ENCODE data around the gene TCFL5.

The TCFL5 gene

GRCh38 chr20:62890444-62890843 lies 28.8 kb upstream of the TCFL5 start:
- DNase-seq (ENCODE audit: low spot score in 2 of 2) = no peak
- in situ Hi-C loops (cut with MboI; ENCODE audit: low sequenced_read_pairs) = no loop called here
- Histone ChIP-seq H3K36me3 (replicated peaks) (peaks cover 84% of the 10 kb centered on the region), H3K27me3 (ENCODE audit: low read depth) (no peaks in the 10 kb centered on the region), H3K4me1 (no peaks in the 10 kb centered on the region), H3K9me3 (no peaks in the 10 kb centered on the region), H3K4me3 (no peak overlapping the region)

- Histone ChIP-seq H3K36me3 (replicated peaks) (peaks cover 79% of the 10 kb centered on the region), H3K4me1 (no peaks in the 10 kb centered on the region)
- in situ Hi-C loops (cut with MboI; ENCODE audit: low sequenced_read_pairs) = no loop called here
These were observed 28.2 kb upstream of the TCFL5 start for GRCh38 chr20:62889871-62890270.

GRCh38 chr20:62889411-62889810 lies 27.8 kb upstream of the TCFL5 start:
- H3K27me3 ChIP-seq (ENCODE audit: low read depth) = no peaks in the 10 kb centered on the region
- no peaks in the 10 kb centered on the region for H3K9me3 ChIP-seq
- H3K4me1 ChIP-seq = no peaks in the 10 kb centered on the region
- in situ Hi-C loops (cut with MboI; ENCODE audit: low sequenced_read_pairs) = no loop called here
- no peak for DNase-seq (ENCODE audit: low spot score in 2 of 2)
- H3K36me3 ChIP-seq (replicated peaks) = peaks cover 74% of the 10 kb centered on the region
- no peak overlapping the region for H3K4me3 ChIP-seq

More at GRCh38 chr20:62889871-62890270, 28.2 kb upstream of the TCFL5 start:
- no peak for DNase-seq (ENCODE audit: low spot score in 2 of 2)
- no peak overlapping the region for H3K4me3 ChIP-seq
- H3K27me3 ChIP-seq (ENCODE audit: low read depth) = no peaks in the 10 kb centered on the region
- H3K9me3 ChIP-seq = no peaks in the 10 kb centered on the region

- Histone ChIP-seq H3K9me3 (no peaks in the 10 kb centered on the region), H3K36me3 (replicated peaks) (peaks cover 69% of the 10 kb centered on the region), H3K4me3 (no peak overlapping the region), H3K4me1 (no peaks in the 10 kb centered on the region), H3K27me3 (ENCODE audit: low read depth) (no peaks in the 10 kb centered on the region)
- DNase-seq (ENCODE audit: low spot score in 2 of 2) = no peak
- in situ Hi-C loops (cut with MboI; ENCODE audit: low sequenced_read_pairs) = no loop called here
These were observed 27.3 kb upstream of the TCFL5 start for GRCh38 chr20:62888910-62889309.

GRCh38 chr20:62888406-62888805 lies 26.8 kb upstream of the TCFL5 start:
- in situ Hi-C loops (cut with MboI; ENCODE audit: low sequenced_read_pairs) = no loop called here
- H3K36me3 ChIP-seq (replicated peaks) = peaks cover 64% of the 10 kb centered on the region

GRCh38 chr20:62887860-62888239 lies 26.2 kb upstream of the TCFL5 start:
- H3K27me3 ChIP-seq (ENCODE audit: low read depth) = no peaks in the 10 kb centered on the region
- no peak overlapping the region for H3K4me3 ChIP-seq
- peaks cover 60% of the 10 kb centered on the region for H3K36me3 ChIP-seq (replicated peaks)
- H3K9me3 ChIP-seq = no peaks in the 10 kb centered on the region
- no peaks in the 10 kb centered on the region for H3K4me1 ChIP-seq
- no peak for DNase-seq (ENCODE audit: low spot score in 2 of 2)
- in situ Hi-C loops (cut with MboI; ENCODE audit: low sequenced_read_pairs) = no loop called here

More at GRCh38 chr20:62888406-62888805, 26.8 kb upstream of the TCFL5 start:
- DNase-seq (ENCODE audit: low spot score in 2 of 2) = no peak
- no peak overlapping the region for H3K4me3 ChIP-seq
- H3K27me3 ChIP-seq (ENCODE audit: low read depth) = no peaks in the 10 kb centered on the region
- H3K4me1 ChIP-seq = no peaks in the 10 kb centered on the region
- H3K9me3 ChIP-seq = no peaks in the 10 kb centered on the region

- Histone ChIP-seq H3K9me3 (no peaks in the 10 kb centered on the region), H3K4me1 (no peaks in the 10 kb centered on the region), H3K27me3 (ENCODE audit: low read depth) (no peaks in the 10 kb centered on the region), H3K4me3 (no peak overlapping the region), H3K36me3 (replicated peaks) (peaks cover 55% of the 10 kb centered on the region)
- in situ Hi-C loops (cut with MboI; ENCODE audit: low sequenced_read_pairs) = no loop called here
- no peak for DNase-seq (ENCODE audit: low spot score in 2 of 2)
These were observed 25.7 kb upstream of the TCFL5 start for GRCh38 chr20:62887152-62887859.

- in situ Hi-C loops (cut with MboI; ENCODE audit: low sequenced_read_pairs) = no loop called here
- DNase-seq (ENCODE audit: low spot score in 2 of 2) = no peak
These were observed 25.1 kb upstream of the TCFL5 start for GRCh38 chr20:62886709-62887058.

GRCh38 chr20:62885896-62886708 lies 24.5 kb upstream of the TCFL5 start:
- in situ Hi-C loops (cut with MboI; ENCODE audit: low sequenced_read_pairs) = no loop called here
- Histone ChIP-seq H3K9me3 (no peaks in the 10 kb centered on the region), H3K4me1 (no peaks in the 10 kb centered on the region), H3K36me3 (replicated peaks) (peaks cover 44% of the 10 kb centered on the region), H3K4me3 (no peak overlapping the region), H3K27me3 (ENCODE audit: low read depth) (no peaks in the 10 kb centered on the region)
- DNase-seq (ENCODE audit: low spot score in 2 of 2) = no peak

More at GRCh38 chr20:62886709-62887058, 25.1 kb upstream of the TCFL5 start:
- H3K9me3 ChIP-seq = no peaks in the 10 kb centered on the region
- no peaks in the 10 kb centered on the region for H3K4me1 ChIP-seq
- H3K27me3 ChIP-seq (ENCODE audit: low read depth) = no peaks in the 10 kb centered on the region
- H3K36me3 ChIP-seq (replicated peaks) = peaks cover 48% of the 10 kb centered on the region
- no peak overlapping the region for H3K4me3 ChIP-seq

- Histone ChIP-seq H3K36me3 (replicated peaks) (peaks cover 35% of the 10 kb centered on the region), H3K27me3 (ENCODE audit: low read depth) (no peaks in the 10 kb centered on the region), H3K4me1 (no peaks in the 10 kb centered on the region), H3K4me3 (no peak overlapping the region), H3K9me3 (no peaks in the 10 kb centered on the region)
- in situ Hi-C loops (cut with MboI; ENCODE audit: low sequenced_read_pairs) = no loop called here
- DNase-seq (ENCODE audit: low spot score in 2 of 2) = no peak
These were observed 23.6 kb upstream of the TCFL5 start for GRCh38 chr20:62885046-62885895.

GRCh38 chr20:62884556-62884955 lies 22.9 kb upstream of the TCFL5 start:
- DNase-seq (ENCODE audit: low spot score in 2 of 2) = no peak
- Histone ChIP-seq H3K27me3 (ENCODE audit: low read depth) (no peaks in the 10 kb centered on the region), H3K36me3 (replicated peaks) (peaks cover 28% of the 10 kb centered on the region), H3K4me1 (no peaks in the 10 kb centered on the region), H3K9me3 (no peaks in the 10 kb centered on the region), H3K4me3 (no peak overlapping the region)
- in situ Hi-C loops (cut with MboI; ENCODE audit: low sequenced_read_pairs) = no loop called here

GRCh38 chr20:62882426-62882825 lies 20.8 kb upstream of the TCFL5 start:
- H3K27me3 ChIP-seq (ENCODE audit: low read depth) = no peaks in the 10 kb centered on the region
- H3K4me1 ChIP-seq = no peaks in the 10 kb centered on the region
- no peak overlapping the region for H3K4me3 ChIP-seq
- no peak for DNase-seq (ENCODE audit: low spot score in 2 of 2)
- in situ Hi-C loops (cut with MboI; ENCODE audit: low sequenced_read_pairs) = no loop called here
- H3K36me3 ChIP-seq (replicated peaks) = peaks cover 8% of the 10 kb centered on the region
- H3K9me3 ChIP-seq = no peaks in the 10 kb centered on the region

GRCh38 chr20:62881662-62882395 lies 20.2 kb upstream of the TCFL5 start:
- DNase-seq (ENCODE audit: low spot score in 2 of 2) = no peak
- in situ Hi-C loops (cut with MboI; ENCODE audit: low sequenced_read_pairs) = no loop called here
- Histone ChIP-seq H3K4me3 (no peak overlapping the region), H3K4me1 (no peaks in the 10 kb centered on the region), H3K9me3 (no peaks in the 10 kb centered on the region), H3K36me3 (replicated peaks) (peaks cover 4% of the 10 kb centered on the region), H3K27me3 (ENCODE audit: low read depth) (no peaks in the 10 kb centered on the region)
